NCI-H2227 (cell line): ENCODE data around the gene FBXW4.
A peak's percentile ranks its signal among the peaks of the same experiment; 100 is the strongest.
"Not testable (repeated sequence)": the region's sequence is repeated elsewhere in the genome, so short reads cannot be mapped to it uniquely, and the experiment has no call there.

ENCODE experiments used
- DNase-seq: peaks from one replicate; lab custom pipeline; 2025; ENCODE audit not compliant: unreplicated experiment; lab: John Stamatoyannopoulos, UW

FBXW4 gene

GRCh38 chr10:101658975-101659374 is 36.0 kb downstream of the FBXW4 start:
- no peak for DNase-seq

GRCh38 chr10:101656890-101657289 is 38.1 kb downstream of the FBXW4 start:
- DNase-seq = no peak

GRCh38 chr10:101655570-101655969 is 39.4 kb downstream of the FBXW4 start:
- no peak for DNase-seq

- DNase-seq = no peak
Measured at GRCh38 chr10:101653536-101653935, 41.4 kb downstream of the FBXW4 start.

GRCh38 chr10:101651336-101651735 is 43.6 kb downstream of the FBXW4 start:
- DNase-seq = no peak

GRCh38 chr10:101650863-101651262 is 44.1 kb downstream of the FBXW4 start:
- DNase-seq = no peak

- no peak for DNase-seq
Measured at GRCh38 chr10:101649525-101650085, 45.4 kb downstream of the FBXW4 start.

- no peak for DNase-seq
Measured at GRCh38 chr10:101647255-101647654, 47.7 kb downstream of the FBXW4 start.

- no peak for DNase-seq
Measured at GRCh38 chr10:101646364-101646763, 48.6 kb downstream of the FBXW4 start.

- DNase-seq = no peak
Measured at GRCh38 chr10:101645659-101646058, 49.3 kb downstream of the FBXW4 start.

- peak; percentile 88 for DNase-seq
Measured at GRCh38 chr10:101644002-101644401, 51.0 kb downstream of the FBXW4 start.

- DNase-seq = no peak
Measured at GRCh38 chr10:101643546-101643945, 51.4 kb downstream of the FBXW4 start.

GRCh38 chr10:101639141-101639900 is 55.6 kb downstream of the FBXW4 start:
- no peak for DNase-seq

- DNase-seq = not testable (repeated sequence)
Measured at GRCh38 chr10:101633510-101633909, 61.5 kb downstream of the FBXW4 start.

GRCh38 chr10:101631821-101632475 is 63.0 kb downstream of the FBXW4 start:
- no peak for DNase-seq

- no peak for DNase-seq
Measured at GRCh38 chr10:101630633-101630920, 64.4 kb downstream of the FBXW4 start.

GRCh38 chr10:101629837-101630632 is 64.9 kb downstream of the FBXW4 start:
- DNase-seq = no peak

GRCh38 chr10:101625821-101626412 is 69.1 kb downstream of the FBXW4 start:
- no peak for DNase-seq

GRCh38 chr10:101624526-101625102 is 70.4 kb downstream of the FBXW4 start:
- DNase-seq = no peak

GRCh38 chr10:101623528-101623927 is 71.4 kb downstream of the FBXW4 start:
- no peak for DNase-seq

- DNase-seq = no peak
Measured at GRCh38 chr10:101619983-101620382, 75.0 kb downstream of the FBXW4 start.
